Mesodermal cell (in vitro differentiated cells): ENCODE data around the gene VDR.
A peak's percentile ranks its signal among the peaks of the same experiment; 100 is the strongest.

ENCODE experiments used
- H3K27ac ChIP-seq: 2 replicates; pipeline ENCODE4 v1.7.0; 2013; ENCODE audit warnings: mild to moderate bottlenecking, low read depth, low read length, moderate library complexity; ENCODE audit not compliant: severe bottlenecking
- H3K36me3 ChIP-seq: 2 replicates; pipeline ENCODE4 v1.7.1; 2013; ENCODE audit warnings: mild to moderate bottlenecking, low read length, moderate library complexity; ENCODE audit not compliant: control insufficient read depth, insufficient read depth
- H3K4me1 ChIP-seq: one replicate; pipeline ENCODE4 v1.7.1; 2013; ENCODE audit warnings: mild to moderate bottlenecking, low read length; ENCODE audit not compliant: insufficient read depth, control insufficient read depth, poor library complexity, severe bottlenecking
- H3K4me3 ChIP-seq: 2 replicates; pipeline ENCODE4 v1.7.0; 2013; ENCODE audit warnings: low read length, control low read depth, mild to moderate bottlenecking; ENCODE audit not compliant: insufficient read depth, poor library complexity, severe bottlenecking; ENCODE audit errors: extremely low read depth
- H3K9me3 ChIP-seq: 2 replicates; pipeline ENCODE4 v1.7.1; 2013; ENCODE audit warnings: mild to moderate bottlenecking, low read length, moderate library complexity; ENCODE audit not compliant: control insufficient read depth
- WGBS, 2 experiments: methylation state at CpG; one replicate each; pipeline ENCODE4 v1.1.5; 2013; ENCODE audit warnings: missing lambda C conversion rate in 2 of 2; ENCODE audit not compliant: insufficient coverage in 2 of 2; 5-methylcytosine and 5-hydroxymethylcytosine counted together

VDR gene

GRCh38 chr12:47837190-47838171 is 67.3 kb downstream of the VDR start:
- no peak overlapping the region for H3K4me3 ChIP-seq
- peaks cover 16% of the 10 kb centered on the region for H3K4me1 ChIP-seq
- no peaks in the 10 kb centered on the region for H3K36me3 ChIP-seq
- no peaks in the 10 kb centered on the region for H3K9me3 ChIP-seq
- H3K27ac ChIP-seq, result no peak overlapping the region
- WGBS, 2 experiments, result 52 to 62% methylated on average over 10 to 11 of the region's 13 CpGs

- H3K9me3 ChIP-seq, result no peaks in the 10 kb centered on the region
- no peak overlapping the region for H3K4me3 ChIP-seq
- H3K27ac ChIP-seq, result peak overlapping the region; percentile 16
- peaks cover 7% of the 10 kb centered on the region for H3K4me1 ChIP-seq
- H3K36me3 ChIP-seq, result no peaks in the 10 kb centered on the region
- WGBS, 2 experiments, result 83 to 88% methylated on average over 2 of the region's 3 CpGs
These were observed 69.0 kb downstream of the VDR start for GRCh38 chr12:47835831-47836155.

- no peak overlapping the region for H3K4me3 ChIP-seq
- peak overlapping the region; percentile 16 for H3K27ac ChIP-seq
- H3K9me3 ChIP-seq, result no peaks in the 10 kb centered on the region
- 89 to 97% methylated on average over 11 to 12 of the region's 12 CpGs for WGBS, 2 experiments
- H3K4me1 ChIP-seq, result peaks cover 12% of the 10 kb centered on the region
- H3K36me3 ChIP-seq, result no peaks in the 10 kb centered on the region
These were observed 69.6 kb downstream of the VDR start for GRCh38 chr12:47835006-47835830.

GRCh38 chr12:47834199-47834903 is 70.4 kb downstream of the VDR start:
- Histone ChIP-seq H3K4me3 (no peak overlapping the region), H3K27ac (no peak overlapping the region), H3K36me3 (no peaks in the 10 kb centered on the region), H3K9me3 (no peaks in the 10 kb centered on the region), H3K4me1 (peaks cover 19% of the 10 kb centered on the region)
- 94 to 96% methylated on average over 5 to 6 of the region's 8 CpGs for WGBS, 2 experiments

GRCh38 chr12:47833591-47834012 is 71.2 kb downstream of the VDR start:
- Histone ChIP-seq H3K4me3 (no peak overlapping the region), H3K4me1 (peaks cover 27% of the 10 kb centered on the region), H3K36me3 (no peaks in the 10 kb centered on the region), H3K9me3 (no peaks in the 10 kb centered on the region), H3K27ac (no peak overlapping the region)
- 89 to 96% methylated on average over 8 to 10 of the region's 12 CpGs for WGBS, 2 experiments

GRCh38 chr12:47832263-47832933 is 72.4 kb downstream of the VDR start:
- peaks cover 32% of the 10 kb centered on the region for H3K4me1 ChIP-seq
- H3K9me3 ChIP-seq, result no peaks in the 10 kb centered on the region
- H3K4me3 ChIP-seq, result no peak overlapping the region
- H3K27ac ChIP-seq, result no peak overlapping the region
- WGBS, 2 experiments, result 91 to 93% methylated on average over 6 to 8 of the region's 13 CpGs
- no peaks in the 10 kb centered on the region for H3K36me3 ChIP-seq

GRCh38 chr12:47829584-47829983 is 75.2 kb downstream of the VDR start:
- Histone ChIP-seq H3K4me3 (no peak overlapping the region), H3K9me3 (no peaks in the 10 kb centered on the region), H3K4me1 (peaks cover 35% of the 10 kb centered on the region), H3K36me3 (no peaks in the 10 kb centered on the region), H3K27ac (no peak overlapping the region)
- WGBS, 2 experiments, result 0% methylated on average over 1 of the region's 4 CpGs

GRCh38 chr12:47828976-47829482 is 75.8 kb downstream of the VDR start:
- no peaks in the 10 kb centered on the region for H3K9me3 ChIP-seq
- H3K4me1 ChIP-seq, result peaks cover 41% of the 10 kb centered on the region
- H3K36me3 ChIP-seq, result no peaks in the 10 kb centered on the region
- no peak overlapping the region for H3K27ac ChIP-seq
- WGBS, 2 experiments, result 17% methylated on average over 4 of the region's 7 CpGs; no CpG with 5 or more reads in 1 of the 2 experiments
- no peak overlapping the region for H3K4me3 ChIP-seq

GRCh38 chr12:47828008-47828975 is 76.5 kb downstream of the VDR start:
- peaks cover 45% of the 10 kb centered on the region for H3K4me1 ChIP-seq
- no peaks in the 10 kb centered on the region for H3K36me3 ChIP-seq
- 87 to 91% methylated on average over 10 to 13 of the region's 14 CpGs for WGBS, 2 experiments
- no peak overlapping the region for H3K4me3 ChIP-seq
- no peak overlapping the region for H3K27ac ChIP-seq
- no peaks in the 10 kb centered on the region for H3K9me3 ChIP-seq
